Right hindlimb (tissue), 1 donor: ENCODE results near the gene GPX1.

ENCODE experiments used
- DNase-seq: peaks from one replicate; pipeline ENCODE4 v3.0.0-alpha.2; 2018

The GPX1 gene

GRCh38 chr3:49311283-49311682, 46.9 kb downstream of the GPX1 start:
- no peak for DNase-seq

DNA sequence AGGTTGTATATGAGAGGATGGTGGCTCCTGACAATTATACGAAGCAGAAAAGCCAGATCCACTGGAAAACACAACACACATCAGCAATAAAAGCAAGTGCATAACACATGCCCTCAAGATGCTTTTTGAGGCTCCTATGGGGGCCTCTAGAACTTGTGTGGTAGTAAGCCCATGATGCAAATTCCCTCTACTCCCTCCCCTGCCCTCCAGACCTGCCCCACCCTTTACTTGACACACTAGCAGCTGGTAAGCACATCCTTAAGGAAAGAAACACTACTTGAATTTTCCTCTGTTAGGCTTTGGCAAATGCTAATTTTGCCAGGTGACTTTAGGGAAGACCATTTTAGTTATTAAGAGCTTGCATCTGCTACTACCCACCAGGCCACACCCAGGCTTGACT, 47.5 kb downstream of the GPX1 start:
- no peak for DNase-seq
